CD4-positive, alpha-beta T cell treated with Interferon alpha-2 for 1 hour (primary cell): Measurements from ENCODE around the gene VDAC2.
"Not testable (repeated sequence)": the region's sequence is repeated elsewhere in the genome, so short reads cannot be mapped to it uniquely, and the experiment has no call there.

Source experiments
- DNase-seq, 2 donors: peaks; one replicate each; pipeline ENCODE4 v3.0.0-alpha.2; 2020 to 2022

VDAC2 gene, protein sequence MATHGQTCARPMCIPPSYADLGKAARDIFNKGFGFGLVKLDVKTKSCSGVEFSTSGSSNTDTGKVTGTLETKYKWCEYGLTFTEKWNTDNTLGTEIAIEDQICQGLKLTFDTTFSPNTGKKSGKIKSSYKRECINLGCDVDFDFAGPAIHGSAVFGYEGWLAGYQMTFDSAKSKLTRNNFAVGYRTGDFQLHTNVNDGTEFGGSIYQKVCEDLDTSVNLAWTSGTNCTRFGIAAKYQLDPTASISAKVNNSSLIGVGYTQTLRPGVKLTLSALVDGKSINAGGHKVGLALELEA

DNA sequence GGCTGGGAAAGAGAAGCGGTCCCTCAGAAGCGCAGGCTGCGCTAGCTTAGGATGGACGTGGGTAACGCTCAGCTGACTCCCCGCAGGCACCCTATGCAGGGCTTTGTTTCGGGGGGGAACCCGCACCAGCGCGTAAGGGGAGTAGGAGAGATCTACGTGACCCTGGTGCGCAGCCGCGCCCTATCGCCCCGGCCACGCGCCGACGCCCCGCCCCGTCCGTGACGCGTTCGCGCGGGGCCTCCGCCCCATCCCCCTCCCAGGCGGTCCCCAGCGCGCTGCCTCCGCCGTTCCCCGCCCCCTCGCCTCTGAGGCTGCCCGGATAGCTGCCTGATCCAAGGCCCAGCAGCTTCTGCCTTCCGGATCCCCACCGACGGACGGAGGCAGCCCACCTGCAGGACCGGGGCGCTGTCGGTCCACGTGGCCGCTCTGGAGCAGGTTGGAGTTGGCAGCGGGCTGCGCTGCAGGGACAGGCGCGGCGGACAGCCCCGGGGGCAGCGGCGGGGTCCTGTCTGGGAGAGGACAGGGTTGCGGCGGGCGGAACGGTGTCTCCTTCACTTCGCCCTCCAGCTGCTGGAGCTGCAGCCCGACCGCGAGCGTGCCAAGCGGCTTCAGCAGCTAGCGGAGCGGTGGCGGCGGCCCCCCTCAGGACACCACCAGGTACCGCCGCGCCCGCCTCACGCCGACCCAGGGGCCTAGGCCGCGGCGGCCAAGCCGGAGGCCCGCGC, at the start of gene VDAC2:
VDAC2 (plus strand) TSS at position 515 of the 725 bp plus-strand sequence. CDS start 363 bp downstream, outside the sequence.
- DNase-seq = peak; percentile 94 to 97

DNA sequence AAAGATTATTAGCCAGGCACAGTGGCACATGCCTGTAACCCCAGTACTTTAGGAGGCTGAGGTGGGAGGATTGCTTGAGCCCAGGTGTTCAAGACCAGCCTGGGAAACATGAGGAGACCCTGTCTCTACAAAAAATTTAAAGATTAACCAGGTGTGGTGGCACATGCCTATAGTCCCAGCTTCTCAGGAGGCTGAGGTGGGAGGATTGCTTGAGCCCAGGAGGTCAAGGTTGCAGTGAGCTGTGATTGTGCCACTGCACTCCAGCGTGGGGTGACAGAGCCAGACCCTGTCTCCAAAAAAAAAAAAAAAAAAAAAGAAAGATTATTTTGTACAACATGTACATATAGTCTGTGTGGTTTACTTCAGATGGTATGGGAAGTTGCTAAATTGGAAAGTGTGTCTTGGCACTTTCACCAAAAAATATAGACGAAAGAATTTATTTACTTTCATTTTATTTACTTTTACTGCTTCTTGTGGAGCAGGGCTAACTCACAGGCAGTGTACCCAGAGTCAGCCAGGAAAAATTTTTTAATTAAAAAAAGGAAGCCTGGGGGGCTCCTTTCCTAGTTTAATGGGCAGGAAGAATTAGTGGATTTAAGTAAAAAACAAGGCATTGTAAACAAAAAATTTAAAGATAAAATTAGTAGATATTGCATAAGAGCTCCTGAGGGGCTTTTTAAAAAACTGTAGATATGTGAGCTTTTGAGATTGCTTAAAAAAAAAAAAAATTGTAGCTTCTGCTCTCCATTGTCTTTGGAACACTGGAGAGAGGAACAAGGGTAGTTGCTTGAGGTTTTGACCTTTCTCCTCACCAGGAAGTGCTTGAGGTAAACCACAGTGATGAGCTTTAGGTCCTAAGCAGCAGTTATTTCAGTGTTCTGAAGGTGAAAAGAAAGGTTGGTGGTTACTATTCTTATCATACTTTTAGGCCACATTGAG, 44.6 kb upstream of the VDAC2 start:
- peak in 1 of 2 donors; percentile 46 for DNase-seq

DNA sequence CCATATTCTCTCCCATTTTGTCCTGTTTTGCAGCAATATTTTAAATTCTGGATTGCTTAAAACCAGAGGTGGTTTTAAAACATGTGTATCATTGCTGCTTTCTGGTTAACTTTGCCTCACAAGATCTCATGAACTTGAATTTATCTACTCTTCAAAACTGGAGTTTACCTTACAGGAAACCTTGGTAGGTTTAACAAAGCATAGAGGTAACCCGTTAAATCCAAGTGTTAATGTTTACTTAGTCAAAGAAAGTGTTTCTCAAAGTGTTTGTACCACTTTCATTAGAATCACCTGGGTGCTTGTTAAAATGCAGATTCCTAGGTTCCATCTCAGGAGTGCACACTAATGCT, 44.0 kb upstream of the VDAC2 start:
- DNase-seq = peak in 1 of 2 donors; percentile 5

DNA sequence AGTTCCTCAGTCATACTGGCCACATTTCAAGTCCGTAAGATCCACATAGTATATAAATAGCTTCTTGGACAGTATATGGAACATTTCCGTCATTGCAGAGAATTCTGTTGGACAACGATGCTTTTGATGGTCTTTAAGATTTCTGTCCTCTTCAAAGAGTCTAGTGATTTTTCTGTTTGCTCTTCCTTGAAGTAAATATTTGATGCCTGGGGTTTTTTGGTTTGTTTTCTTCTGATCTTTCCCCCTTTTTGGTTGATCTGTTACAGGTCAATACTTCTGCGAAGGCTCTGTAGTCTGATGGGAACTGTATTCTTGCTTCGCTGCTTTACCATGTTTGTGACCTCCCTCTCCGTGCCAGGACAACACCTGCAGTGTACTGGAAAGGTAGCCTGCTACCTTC, 42.3 kb upstream of the VDAC2 start:
- DNase-seq = no peak

DNA sequence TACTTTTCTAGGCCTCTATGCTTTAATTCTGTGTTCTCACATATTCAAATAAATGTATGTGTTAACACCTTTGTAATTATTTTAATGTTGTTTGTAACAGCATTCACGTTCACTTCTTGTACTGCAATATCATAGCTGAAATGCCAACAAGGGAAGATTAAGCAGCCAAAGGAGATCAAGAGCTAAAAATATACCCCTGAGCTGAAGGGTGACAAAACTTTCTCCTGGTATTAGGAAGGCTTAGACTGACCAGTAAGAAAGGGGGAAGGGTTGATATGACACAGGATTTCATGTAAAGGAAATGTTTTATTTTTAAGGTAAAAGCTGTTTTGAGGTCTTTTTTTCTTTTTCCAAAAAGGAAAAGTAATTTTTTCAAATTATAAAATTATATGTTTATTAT, 40.4 kb upstream of the VDAC2 start:
- no peak for DNase-seq

DNA sequence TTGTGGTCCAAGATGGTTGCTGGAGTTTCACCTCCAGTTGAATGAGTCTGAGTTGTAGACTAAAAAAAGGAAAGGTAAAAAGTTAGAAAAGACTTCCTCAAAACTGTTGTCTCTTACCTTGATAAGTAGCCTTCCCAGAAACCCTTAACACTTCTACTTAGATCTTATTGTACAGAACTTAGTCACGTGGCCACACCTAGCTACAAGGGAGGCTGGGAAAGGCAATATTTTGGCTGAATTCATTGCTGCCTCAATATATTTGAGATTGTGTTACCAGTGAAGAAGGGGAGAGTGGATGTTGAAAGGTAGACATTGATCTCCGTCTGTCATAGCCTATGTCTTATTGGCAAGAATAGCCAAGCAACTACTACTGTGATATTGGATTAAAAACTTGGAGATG, 35.5 kb upstream of the VDAC2 start:
- DNase-seq = no peak

DNA sequence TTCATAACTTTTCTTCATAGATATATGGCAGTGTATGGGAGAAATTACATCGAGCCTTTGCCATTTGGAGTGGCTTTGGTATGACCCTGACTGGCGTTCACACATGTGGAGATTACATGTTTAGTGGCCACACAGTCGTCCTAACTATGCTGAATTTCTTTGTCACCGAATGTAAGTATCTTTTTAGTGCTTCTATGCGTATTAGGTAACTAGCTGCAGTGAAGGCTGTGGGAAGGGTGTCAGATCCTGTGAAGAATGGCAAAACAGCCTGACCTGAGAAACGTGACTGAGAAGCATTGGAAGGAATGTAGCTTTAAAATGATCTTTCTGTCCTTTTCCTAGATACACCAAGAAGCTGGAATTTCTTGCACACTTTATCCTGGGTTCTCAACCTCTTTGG, 34.5 kb upstream of the VDAC2 start:
- no peak for DNase-seq

DNA sequence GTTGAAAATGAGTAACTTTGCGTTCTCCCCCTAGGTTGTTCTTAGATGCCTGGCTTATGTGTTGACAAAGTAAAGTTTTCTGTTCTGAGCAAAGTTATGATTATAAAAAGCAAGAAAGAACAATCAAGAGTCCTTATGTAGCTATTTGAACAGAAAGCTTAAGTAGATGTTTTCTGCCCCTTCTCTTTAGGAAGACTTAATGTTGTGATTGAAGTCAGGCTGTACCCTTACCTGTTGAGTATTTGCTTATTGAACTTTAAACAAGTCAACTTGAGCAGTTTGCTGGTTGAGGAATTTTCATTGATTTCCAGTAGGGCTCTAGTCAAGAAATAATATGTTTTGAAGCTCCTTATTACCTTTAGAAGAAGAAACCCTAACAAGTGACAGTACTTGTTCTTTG, 33.9 kb upstream of the VDAC2 start:
- no peak for DNase-seq

DNA sequence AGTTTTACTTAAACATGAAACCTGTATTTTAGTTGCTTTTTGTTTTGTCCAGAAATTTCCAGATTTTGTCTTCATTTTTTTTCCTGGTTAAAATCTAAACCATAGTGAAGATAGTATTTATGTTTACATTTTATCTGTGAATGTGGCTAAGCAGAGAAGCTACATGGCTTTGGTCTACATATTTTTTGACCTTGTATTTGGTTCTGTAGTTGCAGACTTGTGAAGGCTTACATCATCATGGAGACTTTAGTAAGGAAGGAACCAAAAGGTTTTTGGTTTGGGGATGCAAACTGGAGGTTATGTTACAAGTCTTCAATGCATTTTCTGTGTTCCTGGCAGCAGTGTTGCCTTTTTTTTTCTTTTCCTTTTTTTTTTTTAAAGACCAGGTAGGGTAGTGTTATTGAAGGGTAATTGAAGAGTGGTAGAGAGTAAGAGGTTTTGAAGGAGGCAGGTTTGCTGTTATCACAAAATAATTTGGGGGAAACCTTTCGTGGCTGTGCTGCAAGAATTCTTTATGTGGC, 30.9 kb upstream of the VDAC2 start:
- DNase-seq = no peak

DNA sequence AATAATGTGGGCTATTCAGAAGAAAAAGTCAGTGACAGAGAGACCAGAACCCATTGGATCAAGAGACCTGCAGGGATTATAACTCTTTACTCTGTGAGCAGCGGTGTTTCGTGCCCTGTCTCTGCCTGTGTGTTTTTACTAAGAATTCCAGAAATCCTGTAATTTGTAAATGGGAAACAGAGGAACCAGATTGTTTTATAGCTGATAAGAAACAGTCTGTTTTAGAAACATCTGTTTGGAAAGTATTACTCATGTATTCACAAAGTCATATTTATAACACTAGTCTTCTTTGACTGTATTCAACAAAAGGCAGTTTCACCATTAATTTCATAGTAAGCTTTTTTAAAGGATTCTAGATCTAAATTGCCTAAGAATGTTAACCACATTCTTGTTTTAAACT, 30.0 kb upstream of the VDAC2 start:
- DNase-seq = no peak

DNA sequence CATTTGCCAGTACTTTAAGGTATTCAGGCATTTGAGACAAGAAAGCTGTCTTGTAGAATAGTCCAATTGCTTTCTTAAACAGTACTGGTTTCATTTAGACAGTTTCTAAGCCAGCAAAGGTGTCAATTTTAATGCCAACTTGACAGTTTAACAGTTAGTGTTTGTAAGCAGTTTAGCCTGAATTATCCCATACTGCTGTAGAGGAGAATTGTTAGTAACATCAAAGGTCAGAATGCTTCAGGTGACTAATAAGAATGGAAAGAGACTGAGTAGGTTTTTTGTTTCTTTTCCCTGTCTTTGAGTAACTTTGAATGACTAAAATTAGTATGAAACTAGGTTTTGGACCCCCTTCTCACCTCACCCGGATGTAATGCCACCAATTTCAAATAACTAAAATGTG, 29.5 kb upstream of the VDAC2 start:
- DNase-seq = no peak

DNA sequence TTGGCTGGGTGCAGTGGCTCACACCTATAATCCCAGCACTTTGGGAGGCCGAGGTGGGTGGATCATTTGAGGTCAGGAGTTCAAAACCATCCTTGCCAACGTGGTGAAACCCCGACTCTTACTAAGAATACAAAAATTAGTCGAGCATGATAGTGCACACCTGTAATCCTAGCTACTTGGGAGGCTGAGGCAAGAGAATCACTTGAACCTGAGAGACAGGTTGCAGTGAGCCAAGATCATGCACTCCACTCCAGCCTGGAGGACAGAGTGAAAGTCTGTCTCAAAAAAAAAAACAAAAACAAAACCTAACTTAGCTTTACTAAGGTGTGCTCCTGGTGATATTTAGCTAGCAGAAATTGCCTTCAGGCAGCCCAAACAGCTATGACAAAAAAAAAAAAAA, 24.3 kb upstream of the VDAC2 start:
- DNase-seq = no peak

DNA sequence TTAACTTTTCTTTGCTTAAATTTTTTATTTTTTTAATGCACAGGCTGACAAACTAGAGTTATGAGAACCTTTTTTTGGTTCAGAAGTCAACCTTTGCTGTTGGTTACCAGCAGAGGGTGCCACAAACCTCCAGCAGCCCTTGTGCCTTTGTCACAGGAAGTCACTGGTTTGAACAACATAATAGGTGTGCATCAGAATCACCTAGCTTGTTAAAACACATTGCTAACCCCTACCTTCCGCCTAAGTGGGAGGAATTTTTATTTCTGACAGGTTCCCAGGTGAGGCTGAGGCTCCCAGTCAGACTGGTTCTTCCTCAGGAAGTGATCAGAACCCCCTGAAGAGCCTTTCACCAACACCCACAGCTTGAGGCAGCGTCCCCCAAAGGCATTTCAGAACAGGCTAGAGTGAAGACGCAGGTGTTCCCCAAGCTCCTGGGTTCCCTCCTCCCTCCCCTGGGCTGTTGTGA, 22.6 kb upstream of the VDAC2 start:
- peak; percentile 77 to 83 for DNase-seq

DNA sequence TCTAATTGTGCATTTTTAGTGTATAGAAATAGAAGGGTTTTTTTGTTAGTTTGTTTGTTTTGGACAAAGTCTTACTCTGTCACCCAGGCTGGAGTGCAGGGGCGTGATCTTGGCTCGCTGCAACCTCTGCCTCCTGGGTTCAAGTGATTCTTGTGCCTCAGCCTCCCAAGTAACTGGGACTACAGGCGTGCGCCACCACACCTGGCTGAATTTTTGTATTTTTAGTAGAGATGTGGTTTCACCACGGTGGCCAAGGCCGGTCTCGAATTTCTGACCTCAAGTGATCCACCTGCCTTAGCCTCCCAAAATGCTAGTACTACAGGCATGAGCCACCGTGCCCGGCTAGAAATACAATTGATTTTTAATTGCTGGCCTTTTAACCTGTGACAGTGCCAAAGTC, 22.1 kb upstream of the VDAC2 start:
- DNase-seq = not testable (repeated sequence)

DNA sequence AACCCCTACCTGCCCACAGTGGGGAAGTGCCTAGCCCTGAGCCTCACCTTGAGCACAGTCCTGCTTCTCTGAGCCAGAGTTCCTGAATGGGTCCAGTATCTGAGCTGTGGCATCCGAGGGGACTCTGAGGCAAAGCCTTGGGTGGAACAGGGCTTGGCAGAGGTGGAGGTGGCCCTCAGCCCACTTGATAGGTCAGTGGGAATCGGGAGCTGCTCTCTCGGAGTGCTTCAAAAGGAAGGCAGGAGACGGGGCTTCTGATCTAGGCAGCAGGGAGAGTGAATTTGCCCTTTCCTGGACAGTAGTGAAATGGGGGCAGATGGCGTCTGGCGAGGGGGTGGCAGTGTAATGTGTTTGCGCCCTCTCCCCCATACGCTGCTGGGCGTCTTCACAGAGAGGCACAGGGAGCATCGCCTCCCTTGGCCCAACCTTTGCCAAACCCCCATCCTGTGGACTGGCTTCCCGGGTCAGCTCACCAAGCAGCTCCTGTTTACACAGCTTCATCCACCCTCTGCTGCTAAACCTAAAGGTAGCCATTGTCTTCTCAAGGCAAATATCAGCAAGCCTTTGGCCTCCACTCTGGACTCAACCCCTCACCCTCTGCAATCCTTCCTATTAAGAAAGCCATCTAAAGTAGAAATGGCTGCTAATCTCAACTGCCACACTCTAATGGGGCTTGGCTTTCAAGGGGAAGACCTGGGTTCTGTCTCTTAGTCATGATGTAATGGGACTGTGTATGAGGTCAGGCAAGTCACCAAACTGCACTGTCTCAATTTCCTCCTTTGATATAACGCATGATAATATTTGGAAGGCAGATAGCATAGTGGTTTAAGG, 21.1 kb upstream of the VDAC2 start:
- DNase-seq = no peak

DNA sequence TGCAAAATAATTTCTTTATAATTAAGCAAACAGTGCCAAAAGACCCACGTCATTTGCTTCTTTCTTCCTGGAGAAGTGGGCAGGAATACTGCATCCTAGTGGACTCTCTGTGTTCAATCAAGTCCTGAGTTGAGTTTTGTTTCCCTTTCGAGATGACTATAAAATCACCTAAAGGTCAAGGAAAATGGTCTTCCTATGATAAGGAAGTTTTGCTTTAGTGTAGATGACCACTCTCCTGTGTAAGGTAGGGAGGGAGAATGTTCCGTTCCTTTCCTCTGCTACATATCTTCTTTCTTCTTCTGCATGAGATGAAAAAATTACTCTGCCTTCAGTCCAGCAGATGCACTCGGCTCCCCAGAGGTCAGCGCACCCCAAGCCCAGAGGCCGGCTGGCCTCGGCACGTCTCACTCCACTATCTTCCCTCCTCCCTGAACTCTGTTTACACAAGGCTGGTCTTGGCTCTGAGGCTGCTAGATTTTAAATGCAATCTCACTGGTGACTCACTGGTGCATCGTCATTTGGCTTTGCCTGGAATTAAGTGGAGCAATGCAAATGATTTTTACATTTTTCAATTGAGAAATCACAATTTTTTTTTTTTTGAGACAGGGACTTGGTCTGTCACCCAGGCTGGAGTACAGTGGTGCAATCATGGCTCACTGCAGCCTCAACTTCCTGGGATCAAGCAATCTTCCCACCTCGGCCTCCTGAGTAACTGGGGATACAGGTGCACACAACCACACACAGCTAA, 18.6 kb upstream of the VDAC2 start:
- DNase-seq = peak in 1 of 2 donors; percentile 43

DNA sequence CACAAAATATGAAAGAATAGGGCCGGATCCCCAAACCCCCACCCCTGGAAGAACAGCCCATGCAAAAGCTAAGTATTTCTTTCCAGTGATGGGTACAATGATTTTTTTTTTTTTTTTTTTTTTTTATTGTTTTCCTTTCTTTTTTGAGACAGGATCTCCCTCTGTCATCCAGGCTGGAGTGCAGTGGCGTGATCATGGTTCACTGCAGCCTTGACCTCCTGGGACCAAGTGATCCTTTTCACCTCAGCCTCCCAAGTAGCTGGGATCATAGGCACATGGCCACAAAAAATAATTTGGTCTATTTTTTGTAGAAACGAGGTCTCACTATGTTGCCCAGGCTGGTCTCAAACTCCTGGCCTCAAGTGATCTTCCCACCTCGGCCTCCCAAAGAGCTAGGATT, 16.0 kb upstream of the VDAC2 start:
- DNase-seq = not testable (repeated sequence)

DNA sequence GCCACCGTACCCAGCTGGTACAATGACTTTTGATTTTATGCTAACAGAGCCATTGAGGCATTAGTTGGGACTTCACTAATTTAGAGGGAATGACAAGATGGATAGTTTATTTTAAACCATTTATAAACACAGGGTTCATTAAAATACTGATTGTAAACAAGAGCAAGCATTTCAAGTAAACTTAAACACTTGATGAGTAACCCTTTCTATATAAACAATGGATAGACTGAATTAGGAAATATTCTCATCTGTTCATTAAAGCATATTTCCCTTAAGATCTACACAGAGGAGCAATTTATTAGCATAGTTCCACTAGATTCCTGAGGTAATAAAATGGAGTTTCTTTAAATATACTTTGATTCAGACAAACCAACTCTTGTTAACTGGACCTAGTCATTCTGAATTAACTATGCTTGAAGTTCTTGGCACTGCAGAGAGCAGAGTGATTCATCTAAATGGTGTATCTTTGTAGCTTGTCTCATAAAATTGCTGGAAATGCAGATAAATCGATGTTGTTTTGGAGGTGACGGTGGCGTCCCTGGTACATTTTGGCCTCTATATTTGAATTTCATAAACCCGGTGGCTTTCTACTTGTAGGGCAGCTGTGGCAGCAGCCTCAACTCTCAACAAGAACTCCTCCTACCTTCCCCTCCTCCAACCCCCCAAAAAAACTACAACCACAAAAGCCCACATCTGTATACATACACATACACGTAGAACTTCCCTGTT, 15.4 kb upstream of the VDAC2 start:
- DNase-seq = no peak

DNA sequence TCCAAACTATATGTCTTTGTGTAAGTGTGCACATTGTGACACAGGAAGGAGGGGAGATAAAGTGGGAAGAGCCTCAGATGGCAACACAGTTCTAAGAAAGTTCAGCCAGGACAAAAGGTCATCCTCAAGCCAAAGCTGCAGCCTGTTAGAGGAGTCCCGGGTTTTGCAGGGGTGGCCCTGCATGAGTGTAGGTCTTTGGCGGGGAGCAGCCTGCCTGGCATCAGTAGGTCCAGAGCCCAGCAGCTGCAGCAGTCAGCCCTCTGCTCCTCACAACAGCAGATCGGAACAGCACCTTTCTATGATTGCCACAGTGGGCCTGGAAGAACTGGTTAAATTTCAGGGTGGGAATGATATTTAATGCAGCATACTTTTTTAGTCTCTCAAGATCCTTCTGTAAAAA, 13.5 kb upstream of the VDAC2 start:
- DNase-seq = no peak

DNA sequence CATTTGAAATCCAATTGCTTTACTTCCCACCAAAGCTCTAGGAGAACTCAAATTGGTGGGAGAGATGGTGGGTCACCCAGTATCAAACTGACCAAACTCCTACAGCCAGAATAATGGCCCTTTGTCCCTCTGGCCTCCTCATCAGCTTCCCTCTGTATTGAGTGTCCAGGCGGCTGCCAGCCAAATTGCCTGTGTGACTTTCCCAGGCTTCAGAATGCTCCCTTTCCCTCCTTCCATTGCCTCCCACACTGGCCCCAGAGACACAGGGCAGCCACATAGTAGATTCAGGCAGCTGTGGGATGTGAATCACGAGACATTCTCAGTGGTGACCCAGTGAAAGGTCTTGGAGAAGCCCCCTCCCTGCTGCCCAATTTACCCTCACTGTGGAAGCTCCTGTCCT, 12.7 kb upstream of the VDAC2 start:
- no peak for DNase-seq

DNA sequence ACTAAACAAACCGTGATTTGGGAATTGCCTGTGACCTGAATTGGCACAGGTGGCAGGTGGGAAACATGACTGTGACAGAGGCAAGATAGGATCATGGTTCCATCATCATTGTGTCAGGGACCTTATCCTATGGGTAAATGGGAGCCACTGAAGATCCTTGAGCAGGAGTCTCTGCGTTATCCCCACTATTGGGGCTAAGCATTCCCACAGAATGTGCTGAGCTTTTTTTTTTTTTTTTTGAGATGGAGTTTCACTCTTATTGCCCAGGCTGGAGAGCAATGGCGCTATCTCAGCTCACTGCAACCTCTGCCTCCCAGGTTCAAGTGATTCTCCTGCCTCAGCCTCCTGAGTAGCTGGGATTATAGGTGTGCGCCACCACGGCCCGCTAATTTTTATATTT, 10.6 kb upstream of the VDAC2 start:
- not testable (repeated sequence) for DNase-seq
